Activated CD4-positive, alpha-beta T cell treated with anti-CD3 and anti-CD28 coated beads, Interleukin-10, Interleukin-2, amounts not matched to agents 100 ng/mL and 50 ng/mL, durations not matched to agents 16 hours and 8 hours (primary cell): ENCODE results near the gene CFAP47.
"Not testable (repeated sequence)": the region's sequence is repeated elsewhere in the genome, so short reads cannot be mapped to it uniquely, and the experiment has no call there.

Experiments used
- DNase-seq: peaks from one replicate; pipeline ENCODE4 v3.0.0-alpha.2; 2020

CFAP47 gene

DNA sequence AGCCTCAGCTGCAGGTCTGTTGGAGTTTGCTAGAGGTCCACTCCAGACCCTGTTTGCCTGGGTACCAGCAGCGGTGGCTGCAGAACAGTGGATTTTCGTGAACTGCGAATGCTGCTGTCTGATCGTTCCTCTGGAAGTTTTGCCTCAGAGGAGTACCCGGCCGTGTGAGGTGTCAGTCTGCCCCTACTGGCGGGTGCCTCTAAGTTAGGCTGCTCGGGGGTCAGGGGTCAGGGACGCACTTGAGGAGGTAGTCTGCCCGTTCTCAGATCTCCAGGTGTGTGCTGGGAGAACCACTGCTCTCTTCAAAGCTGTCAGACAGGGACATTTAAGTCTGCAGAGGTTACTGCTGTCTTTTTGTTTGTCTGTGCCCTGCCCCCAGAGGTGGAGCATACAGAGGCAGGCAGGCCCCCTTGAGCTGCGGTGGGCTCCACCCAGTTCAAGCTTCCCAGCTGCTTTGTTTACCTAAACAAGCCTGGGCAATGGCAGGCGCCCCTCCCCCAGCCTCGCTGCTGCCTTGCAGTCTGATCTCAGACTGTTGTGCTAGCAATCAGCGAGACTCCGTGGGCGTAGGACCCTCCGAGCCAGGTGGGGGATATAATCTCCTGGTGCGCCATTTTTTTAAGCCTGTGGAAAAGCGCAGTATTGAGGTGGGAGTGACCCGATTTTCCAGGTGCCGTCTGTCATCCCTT, 315.4 kb downstream of the CFAP47 start:
- not testable (repeated sequence) for DNase-seq

DNA sequence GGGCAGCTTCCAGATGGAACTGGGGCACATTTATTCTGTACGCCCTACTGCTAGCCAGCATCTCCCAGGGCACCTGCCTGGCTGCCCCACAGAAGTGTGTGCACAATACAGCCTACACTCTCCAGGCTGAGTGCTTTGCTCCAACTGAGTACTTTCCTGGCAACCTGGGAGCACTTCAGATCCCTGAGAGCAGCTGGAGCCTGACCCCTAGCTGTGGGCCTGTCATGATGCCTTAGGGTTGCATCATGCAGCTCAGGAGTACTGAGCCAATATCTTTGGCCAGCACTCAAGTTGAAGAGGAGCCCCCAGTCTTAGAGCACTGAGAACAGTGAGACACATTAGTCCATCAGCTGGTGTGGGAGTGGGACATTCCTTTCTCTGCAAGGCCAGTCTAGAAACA, 321.9 kb downstream of the CFAP47 start:
- DNase-seq, result no peak

GRCh38 chrX:36266155-36266554, 346.6 kb downstream of the CFAP47 start:
- DNase-seq, result no peak

DNA sequence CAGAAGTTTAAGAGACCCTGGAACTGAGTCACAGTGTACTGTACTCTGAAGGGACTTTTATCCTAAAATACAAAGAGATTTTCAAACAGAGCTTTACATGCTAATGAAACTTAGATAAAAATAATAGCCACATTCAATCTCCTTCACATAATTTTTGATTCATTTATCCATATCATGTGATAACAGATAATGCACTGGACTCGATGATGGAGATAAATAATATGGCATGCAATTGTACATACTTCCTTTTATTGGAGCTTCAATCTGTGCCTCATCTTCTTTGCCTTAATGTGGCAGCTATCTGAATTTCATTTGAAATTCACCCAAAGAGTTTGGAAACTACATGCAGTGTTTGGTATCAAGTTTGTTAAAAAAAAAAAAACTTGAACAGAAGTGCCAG, 390.6 kb downstream of the CFAP47 start:
- DNase-seq, result no peak

DNA sequence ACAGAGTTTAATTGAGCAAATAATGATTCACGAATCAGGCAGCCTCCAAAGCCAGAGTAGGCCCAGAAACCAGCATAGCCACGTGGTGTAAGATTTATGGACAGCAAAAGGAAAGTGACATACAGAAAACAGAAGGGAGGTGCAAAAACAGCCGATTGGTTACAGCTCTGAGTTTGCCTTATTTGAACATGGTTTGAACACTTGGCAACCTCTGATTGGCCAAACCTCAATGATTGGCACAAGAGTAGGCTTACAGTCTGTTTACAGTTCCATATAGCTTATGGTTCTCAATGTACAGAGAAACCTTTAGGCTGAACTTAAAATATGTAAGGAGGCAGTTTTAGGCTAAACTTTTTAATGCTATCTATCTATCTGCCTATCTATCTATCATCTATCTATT, 394.8 kb downstream of the CFAP47 start:
- no peak for DNase-seq

- DNase-seq, result no peak
Measured at GRCh38 chrX:36334572-36334971, 415.0 kb downstream of the CFAP47 start.

DNA sequence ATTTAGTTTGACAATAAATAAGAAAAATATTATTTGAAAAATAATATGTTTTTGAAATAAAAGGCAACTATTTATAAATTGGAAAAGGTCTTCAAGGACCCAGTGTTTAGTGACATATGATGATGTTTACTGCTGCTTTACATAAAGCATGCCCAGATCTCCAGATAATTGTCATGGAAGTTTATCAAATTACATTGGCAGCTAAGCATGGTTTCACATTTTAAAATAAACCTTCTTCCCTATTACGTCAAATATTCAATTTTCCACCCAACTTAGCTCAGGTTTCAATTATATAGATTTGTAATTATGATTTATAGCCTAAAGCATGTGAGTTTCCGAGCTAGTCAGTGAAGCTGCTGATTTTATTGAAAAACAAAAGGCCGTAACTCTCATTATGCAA, 417.2 kb downstream of the CFAP47 start:
- no peak for DNase-seq

GRCh38 chrX:36344301-36344700, 424.8 kb downstream of the CFAP47 start:
- no peak for DNase-seq

DNA sequence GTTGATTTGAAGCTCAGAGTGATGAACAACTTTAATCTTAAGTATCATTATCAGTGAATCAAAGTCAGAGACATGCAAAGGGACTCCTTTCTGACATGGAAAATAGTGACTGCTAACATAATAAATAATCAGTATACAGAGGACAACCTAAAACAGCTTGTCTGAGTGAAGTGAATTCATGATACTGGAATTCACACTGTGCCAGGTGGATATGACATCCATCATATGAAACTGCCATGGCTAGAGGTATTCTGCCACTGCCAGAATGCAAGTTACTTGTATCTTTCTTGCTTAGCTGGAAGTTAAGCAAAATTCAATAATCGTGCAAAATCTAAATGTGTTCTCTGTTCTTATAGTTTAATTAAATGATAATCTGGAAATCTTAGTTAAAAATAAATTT, 429.0 kb downstream of the CFAP47 start:
- DNase-seq, result no peak

GRCh38 chrX:36357855-36358254, 438.3 kb downstream of the CFAP47 start:
- DNase-seq, result no peak

GRCh38 chrX:36364262-36364661, 444.7 kb downstream of the CFAP47 start:
- no peak for DNase-seq

- DNase-seq, result no peak
Measured at GRCh38 chrX:36383495-36383894, 464.0 kb downstream of the CFAP47 start.

DNA sequence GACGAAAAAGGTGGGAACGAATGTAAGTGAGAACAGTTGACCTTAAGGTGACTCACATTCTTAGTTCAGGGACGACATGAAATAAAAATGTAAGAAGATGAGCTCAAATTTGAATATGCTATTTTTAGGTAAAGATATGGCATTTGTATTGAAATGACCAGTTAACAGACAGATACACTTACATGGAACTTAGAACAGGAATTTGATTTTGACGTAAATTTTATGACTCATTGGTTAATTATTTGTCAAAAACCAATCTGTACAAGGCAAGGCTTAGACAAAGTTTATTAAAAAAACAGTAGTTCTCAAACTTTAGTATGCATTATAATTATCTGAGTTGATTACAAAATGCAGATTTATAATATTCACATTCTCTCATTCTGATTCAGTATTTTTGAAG, 469.4 kb downstream of the CFAP47 start:
- no peak for DNase-seq

GRCh38 chrX:36401774-36402173, 482.2 kb downstream of the CFAP47 start:
- no peak for DNase-seq

DNA sequence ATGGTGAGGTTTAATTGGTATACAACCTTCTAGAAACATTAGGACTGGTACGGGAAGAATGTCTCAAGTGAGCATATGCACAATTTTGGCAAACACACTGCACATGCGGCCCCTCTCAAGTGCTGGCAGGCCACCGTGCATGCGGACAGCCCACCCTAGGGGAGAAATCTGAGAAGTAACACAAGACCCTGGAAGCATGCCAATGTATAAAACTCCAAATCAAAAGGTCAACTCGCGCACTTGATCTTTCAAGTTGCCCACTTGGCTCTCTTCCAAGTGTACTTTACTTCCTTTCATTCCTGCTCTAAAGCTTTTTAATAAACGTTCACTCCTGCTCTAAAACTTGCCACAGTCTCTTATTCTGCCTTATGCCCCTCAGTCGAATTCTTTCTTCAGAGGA, 488.3 kb downstream of the CFAP47 start:
- no peak for DNase-seq

GRCh38 chrX:36414056-36414455, 494.5 kb downstream of the CFAP47 start:
- DNase-seq, result no peak

GRCh38 chrX:36422368-36422767, 502.8 kb downstream of the CFAP47 start:
- DNase-seq, result no peak

DNA sequence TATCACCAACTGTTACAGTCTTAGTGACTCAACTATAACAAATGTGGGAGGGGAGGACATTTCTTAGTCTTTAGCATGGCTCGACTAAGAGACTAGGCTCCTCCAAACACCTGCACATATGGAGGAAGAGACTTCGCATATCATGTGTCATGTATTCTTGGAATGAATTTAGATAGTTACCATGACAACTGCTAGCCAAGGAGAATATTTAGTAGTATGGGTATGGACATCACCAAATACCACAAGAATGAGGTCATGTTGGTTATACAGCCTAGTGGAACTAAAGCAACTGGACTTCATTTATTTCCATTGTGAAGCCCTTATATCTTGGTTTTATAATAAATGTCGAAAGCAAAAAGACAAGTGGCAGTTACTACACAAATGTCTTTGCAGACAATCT, 512.3 kb downstream of the CFAP47 start:
- no peak for DNase-seq

GRCh38 chrX:36434522-36434921, 515.0 kb downstream of the CFAP47 start:
- DNase-seq, result no peak
